GM19025 (cell line): ENCODE measurements around the gene NRROS.

Experiments used
- ATAC-seq: cut with Tn5 transposase; IDR thresholded peaks from one replicate; pipeline ENCODE4 v1.9.1; 2021; ENCODE audit warnings: mild to moderate bottlenecking, low read depth, moderate library complexity; ENCODE audit not compliant: unreplicated experiment

NRROS gene

DNA sequence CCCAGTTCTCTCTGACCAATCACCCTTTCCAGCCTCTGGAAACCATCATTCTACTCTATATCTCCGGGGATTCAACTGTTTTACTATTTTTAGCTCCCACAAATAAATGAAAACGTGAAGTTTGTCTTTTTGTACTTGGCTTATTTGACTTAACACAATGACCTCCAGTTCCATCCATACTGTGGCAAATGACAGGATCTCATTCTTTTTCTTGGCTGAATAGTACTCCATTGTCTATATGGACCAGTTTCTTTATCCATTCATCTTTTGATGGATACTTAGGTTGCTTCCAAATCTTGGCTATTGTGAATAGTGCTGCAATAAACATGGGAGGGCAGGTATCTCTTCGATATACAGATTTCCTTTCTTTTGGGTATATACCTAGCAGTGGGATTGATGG, 34.1 kb downstream of the NRROS start:
- ATAC-seq: no peak

DNA sequence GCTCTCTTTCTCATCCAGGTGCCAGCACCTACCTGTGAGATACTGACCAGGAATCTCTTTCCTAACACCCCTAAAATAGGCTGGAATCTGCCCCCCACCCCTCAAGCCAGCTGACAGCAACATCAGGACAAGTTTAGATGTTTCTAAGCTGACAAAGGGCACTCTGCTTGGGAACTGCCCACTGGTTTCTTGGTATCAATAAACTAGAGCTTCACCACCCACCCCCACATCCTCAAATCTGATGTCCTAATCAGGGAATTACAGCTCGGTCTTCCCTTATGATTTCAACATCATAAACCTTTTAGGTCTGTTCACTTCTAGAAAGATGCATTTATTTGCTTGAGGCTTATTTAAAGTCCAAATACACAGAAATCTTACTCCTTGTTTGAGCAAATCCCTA, 37.9 kb downstream of the NRROS start:
- no peak for ATAC-seq

DNA sequence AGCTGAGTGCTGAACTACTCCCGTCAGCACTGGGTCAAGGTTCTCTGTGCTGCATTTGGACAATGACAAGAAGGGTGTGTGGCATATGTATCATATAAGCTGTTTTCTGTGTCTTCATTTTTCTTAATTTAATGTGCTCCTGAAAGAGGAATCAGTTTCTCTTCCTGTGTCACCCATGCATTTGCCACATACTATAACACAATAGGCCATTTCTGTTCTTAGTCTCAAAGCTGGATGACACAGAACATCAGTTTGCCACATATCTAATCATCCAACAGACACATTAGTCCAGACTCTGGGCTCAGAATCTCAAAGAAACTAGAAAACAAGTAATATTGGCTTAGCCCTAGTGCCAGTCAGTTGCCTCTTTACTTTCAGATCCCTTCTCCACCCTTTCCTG, 38.4 kb downstream of the NRROS start:
- no peak for ATAC-seq

DNA sequence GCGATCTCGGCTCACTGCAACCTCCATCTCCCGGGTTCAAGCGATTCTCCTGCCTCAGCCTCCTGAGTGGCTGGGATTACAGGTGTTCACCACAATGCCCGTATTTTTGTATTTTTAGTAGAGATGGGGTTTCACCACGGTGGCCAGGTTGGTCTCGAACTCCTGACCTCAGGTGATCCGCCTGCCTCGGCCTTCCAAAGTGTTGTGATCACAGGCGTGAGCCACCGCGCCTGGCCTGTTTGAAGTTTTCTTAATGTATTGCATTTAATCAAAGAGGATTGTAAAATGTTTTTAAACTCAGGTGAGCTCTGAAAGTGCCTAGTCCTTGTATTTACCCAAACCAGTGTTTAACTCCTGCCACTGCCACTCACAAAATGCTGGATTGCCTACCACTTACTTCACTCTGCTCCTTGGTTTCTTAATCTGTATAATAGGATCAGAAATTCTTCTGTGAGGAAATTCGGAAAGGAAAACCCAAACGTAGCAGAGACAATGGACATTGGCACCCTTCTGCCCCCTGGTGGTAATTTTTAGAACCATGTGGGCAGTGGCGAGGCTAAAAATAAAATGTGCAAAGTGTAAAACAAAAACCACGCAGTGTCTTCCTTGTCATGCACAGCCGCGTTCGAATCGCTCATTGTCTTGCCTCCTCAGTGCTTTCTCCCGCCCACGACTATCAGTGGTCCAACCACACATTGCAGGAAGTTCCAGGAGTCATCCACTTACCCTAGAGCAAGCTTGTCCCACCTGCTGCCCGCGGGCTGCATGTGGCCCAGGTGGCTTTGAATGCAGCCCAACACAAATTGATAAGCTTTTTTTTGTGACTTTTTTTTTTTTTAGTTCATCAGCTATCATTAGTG, 45.3 kb downstream of the NRROS start:
- peak; percentile 61 for ATAC-seq

DNA sequence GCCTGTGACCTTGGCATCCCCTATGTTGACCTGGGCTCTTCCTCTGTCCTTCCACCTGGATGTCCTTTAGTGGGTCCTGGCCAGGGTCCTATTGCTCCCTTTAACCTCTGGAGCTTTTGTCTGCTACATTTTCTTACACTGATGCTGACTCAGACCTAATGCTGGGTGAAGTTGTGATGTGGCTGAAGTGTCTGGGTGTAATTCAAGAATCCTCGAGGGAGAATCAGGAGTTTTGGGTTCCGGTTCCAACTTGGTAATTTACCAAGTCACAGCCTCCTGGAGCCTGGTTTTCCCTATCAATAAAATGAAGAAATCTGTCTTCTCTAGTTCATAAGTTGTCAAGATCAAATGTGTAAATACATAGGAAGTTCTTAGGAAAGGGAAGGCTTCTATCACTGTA, 46.9 kb downstream of the NRROS start:
- no peak for ATAC-seq

DNA sequence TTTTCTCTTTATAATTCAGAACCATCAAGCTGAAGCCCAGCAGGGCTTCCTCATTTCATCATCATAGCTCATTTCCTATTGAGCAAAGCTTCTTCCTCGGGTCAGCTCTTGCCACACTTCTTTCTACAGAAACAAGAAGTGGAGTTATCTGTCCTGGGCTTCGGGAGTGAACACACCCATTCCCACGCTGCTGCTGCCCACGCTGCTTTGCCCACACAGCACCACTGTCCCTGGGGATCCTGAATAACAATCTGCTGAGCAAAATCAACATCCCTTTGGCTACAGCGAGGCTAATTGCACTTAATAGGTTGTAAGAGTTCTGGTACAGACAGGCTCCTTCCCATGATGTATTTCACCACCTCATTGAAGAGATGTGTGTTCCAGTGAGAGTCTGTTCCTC, 48.9 kb downstream of the NRROS start:
- no peak for ATAC-seq

DNA sequence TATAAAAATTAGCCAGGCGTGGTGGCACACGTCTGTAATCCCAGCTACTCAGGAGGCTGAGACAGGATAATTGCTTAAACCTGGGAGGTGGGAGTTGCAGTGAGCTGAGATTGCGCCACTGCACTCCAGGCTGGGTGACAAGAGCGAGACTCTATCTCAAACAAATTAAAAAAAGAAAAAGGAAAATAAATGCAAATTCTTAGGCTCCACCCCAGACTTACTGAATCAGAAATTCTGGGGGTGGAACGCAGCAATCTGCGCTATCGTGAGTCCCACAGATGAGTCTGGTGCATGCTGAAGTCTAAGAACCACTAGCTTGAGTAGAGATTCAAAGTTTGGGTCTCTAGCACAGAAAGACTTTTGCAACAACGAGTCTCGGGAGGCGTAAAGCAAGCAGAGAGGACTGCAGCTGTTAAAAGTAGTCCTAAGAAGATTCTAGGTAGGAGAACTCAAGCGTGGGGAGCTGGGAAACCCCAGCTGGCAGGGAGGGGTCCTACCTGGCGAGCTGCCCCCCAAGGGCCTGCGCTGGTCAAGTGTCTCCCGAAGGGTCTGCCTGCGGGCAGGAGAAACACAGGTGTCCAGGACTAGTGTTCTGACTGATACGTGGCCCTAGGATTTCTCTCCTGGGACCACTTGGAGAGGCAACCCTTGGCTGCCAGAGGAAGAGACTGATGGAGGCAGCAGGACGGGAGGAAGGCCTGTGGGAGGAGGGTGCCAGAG, 50.6 kb downstream of the NRROS start:
- no peak for ATAC-seq

DNA sequence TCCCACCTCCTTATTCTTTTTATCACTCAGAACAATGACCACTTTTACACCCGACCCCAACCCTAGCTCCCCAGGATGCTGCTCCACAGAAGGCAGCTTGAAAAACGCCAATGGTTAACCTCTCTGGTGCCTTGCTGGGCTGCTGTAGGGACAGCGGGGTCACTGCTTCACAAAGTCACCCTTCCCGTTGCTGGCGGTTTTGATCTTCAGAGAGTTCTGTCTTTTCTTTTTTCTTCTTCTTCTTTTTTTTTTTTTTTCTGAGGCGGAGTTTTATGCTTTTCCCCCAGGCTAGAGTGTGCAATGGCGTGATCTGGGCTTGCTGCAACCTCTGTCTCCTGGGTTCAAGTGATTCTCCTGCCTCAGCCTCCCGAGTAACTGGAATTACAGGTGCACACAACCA, 51.9 kb downstream of the NRROS start:
- ATAC-seq: no peak

DNA sequence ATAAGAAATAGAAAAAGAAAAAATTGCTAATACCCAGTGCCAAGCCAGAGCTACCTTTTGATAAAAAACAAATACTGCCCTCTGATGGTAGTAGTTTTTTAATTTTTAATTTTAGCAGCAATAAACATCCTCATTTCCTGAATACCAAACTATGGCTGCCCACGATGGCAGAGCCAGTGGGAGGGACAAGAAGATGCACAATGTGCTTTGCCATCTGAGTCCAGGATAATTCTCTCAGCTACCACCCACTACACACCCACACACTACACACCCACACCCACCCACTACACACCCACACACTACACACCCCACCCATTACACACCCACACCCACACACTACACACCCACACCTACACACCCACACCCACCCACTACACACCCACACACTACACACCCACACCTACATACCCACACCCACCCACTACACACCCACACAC, 54.7 kb downstream of the NRROS start:
- ATAC-seq: no peak

DNA sequence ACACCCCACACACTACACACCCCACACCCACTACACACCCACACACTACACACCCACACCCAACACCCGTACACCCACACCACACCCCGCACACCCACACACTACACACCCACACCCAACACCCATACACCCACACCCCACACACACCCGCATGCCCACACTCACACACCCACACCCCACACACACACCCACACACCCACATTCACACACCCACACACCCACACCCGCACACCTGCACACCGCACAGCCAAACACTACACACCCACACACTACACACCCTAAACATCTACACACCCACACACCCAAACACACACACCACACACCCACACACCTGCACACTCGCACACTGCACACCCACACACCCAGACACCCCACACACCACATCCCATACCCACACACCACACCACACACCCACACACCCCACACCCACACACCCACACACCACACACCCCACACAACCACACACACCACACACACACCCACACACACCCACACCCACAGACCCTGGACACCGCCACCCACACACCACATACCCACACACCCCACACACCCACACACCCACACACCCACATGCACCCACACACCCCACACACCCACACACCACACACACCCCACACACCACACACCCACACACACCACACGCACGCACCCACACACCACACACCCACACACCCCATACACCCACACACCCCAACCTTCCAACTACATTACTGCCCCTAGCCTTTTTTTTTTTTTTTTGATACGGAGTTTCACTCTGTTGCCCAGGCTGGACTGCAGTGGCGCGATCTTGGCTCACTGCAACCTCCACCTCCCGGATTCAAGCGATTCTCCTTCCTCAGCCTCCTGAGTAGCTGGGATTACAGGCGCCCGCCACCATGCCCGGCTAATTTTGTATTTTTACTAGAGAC, 55.7 kb downstream of the NRROS start:
- no peak for ATAC-seq

DNA sequence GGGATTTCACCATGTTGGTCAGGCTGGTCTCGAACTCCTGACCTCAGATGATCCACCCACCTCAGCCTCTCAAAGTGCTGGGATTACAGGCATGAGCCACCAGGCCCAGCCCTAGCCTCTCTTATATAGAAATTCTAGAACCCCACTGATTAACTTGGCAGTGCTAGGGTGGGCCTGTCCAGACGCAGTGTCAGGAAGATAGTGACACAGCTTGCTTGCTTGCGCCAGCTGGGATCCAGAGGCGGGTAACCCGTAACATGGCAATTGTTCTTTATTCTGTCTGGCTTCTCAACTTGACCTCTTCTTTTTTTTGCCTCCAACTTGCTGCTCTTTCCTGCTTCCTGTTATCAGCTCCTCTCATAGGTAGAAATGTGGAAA, 56.3 kb downstream of the NRROS start:
- ATAC-seq: no peak

DNA sequence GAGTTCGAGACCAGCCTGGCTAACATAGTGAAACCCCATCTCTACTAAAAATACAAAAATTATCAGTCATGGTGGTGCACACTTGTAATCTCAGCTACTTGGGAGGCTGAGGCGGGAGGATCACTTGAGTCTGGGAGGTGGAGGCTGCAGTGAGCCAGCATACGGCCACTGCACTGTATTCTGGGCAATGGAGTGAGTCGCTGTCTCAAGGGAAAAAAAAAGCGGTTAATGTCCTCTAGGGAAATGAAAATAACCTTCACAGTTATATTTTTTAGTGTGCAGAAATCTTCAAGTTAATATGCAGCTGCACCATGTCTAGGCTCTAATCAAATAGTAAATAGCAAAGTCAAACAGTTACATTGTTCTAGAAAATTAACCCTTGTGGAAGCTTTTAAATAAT, 57.8 kb downstream of the NRROS start:
- no peak for ATAC-seq

DNA sequence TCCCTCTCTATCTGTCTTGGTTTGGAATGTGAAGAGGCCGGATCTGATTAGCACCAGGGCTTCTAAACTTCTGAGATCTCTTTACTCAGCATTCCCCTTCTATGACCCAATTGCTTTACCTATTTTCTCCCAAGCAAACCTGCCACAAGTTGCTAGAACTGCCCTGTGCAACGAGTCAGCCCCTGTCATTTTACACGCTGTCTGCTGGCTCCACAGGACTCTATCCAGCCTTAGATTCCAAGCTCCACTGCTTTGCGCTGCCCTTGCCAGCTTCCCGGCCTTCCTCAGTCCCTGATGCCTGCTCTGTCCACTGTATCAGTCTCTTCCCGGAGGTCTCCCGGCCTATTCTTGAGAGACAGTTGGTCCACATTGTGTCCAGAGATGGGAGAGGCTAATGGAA, 60.3 kb downstream of the NRROS start:
- no peak for ATAC-seq

DNA sequence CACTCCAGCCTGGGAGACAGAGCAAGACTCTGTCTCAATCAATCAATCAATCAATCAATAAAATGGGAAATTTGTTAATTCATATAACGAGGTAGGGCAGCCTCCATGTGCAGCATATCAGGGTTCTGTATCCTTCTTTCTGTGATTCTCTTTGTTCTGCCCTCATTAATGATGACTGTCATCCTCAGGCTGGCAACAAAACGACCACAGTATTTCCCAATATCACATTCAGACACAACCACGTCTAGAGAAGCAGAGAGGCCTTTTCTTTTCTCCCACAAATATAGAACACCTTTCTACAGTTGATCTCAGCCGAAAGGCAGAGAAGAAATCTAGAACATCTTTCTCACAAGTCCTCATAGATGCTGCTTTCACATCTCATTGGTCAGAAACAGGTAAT, 61.3 kb downstream of the NRROS start:
- ATAC-seq: no peak

DNA sequence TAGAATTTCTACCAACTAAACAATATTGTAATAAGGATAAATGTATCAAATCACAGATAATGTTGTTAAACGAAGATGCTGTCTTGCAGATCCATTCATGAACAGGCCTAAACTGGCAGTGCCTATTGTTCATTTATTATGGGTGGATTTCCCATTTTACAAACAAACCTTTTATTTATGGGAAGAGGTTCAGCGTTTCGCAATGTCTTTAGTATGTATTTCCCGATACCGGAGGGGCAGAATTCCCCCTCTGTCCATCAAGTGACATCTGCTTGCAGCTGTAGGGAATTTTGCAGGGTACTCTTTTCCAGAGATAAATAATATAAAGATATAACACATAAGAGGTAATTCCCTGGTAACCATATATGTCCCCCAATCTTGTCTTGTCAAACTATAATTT, 66.8 kb downstream of the NRROS start:
- ATAC-seq: no peak

DNA sequence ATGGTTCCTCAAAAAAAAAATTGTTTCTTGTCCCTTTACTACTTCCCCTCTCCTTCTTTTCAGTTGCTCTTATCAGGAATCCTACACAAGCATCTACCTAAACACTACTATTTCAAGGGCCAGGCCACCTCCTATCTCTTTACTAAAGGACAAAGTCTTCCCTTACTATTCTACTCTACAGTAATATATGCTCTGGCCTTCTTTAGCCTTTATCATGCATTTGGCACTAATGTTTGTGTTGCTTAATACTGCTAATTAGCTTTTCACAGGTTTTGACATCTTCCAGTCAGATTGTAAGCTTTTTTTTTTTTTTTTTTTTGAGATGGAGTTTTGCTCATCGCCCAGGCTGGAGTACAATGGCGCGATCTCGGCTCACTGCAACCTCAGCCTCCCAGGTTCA, 67.2 kb downstream of the NRROS start:
- no peak for ATAC-seq

DNA sequence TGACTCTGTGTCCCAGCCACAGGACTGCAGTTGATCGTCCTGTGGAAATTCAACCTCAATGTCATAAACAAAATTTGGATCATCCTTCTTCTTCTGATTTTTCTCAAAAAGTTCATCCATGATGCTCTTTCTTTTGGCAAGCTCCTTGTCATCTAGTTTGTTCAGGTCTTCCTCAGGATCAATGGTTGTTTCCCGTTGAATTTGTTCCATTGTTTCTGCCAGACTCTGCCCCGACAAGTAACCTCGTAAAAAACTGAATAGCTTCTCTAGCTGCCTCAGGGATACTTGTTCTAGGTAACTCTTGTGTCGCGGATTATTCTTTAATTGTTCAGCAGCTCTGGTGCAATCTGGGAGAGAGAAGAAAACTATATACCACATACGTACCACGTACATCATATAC, 68.1 kb downstream of the NRROS start:
- ATAC-seq: no peak

DNA sequence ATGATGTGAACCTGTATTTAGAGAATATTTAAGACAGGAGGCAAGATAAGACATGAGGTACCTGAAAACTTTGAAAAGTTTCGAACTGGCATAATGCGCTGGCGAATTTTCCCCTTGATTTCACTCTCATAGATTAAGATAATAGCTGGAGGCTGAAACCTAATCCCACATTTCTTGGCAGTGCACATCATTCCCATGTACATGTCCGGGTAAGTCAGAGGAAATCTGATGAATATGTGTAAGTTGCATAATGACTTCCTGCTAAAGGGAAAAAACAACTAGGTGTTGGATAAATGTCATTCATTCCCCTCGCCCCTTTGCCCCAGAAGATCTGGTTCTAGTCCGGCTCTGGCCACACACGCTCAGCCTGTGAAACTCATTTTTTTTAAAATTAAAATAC, 69.0 kb downstream of the NRROS start:
- ATAC-seq: no peak
